CD4-positive, alpha-beta memory T cell (primary cell): ENCODE results near the gene ERI3. TPM values are rescaled to one million over a fixed set of nuclear protein-coding genes. Genes with fewer than 3 reads are reported as not detected.

Experiments
- CTCF ChIA-PET: fragments of 350-600 bp; sonication (Branson Sonifier 250); formaldehyde crosslinking; loops from one replicate; lab custom pipeline; 2021; ENCODE audit warnings: inconsistent platforms; ENCODE audit not compliant: partially characterized antibody; lab: Charles Lee
- POLR2A ChIA-PET: fragments of 350-600 bp; sonication (Branson Sonifier 250); formaldehyde crosslinking; loops from one replicate; lab custom pipeline; 2021; ENCODE audit not compliant: partially characterized antibody; lab: Charles Lee
- DNase-seq, 5 donors: peaks; one replicate each; pipeline versions ENCODE4 v3.0.0 to v3.0.0-alpha.2; 2020 to 2022; ENCODE audit warnings: mixed read lengths in 1 of 5
- H3K27ac ChIP-seq: one replicate; pipeline ENCODE4 v1.7.0; 2013; ENCODE audit warnings: low read depth, low read length
- H3K27me3 ChIP-seq: 2 replicates; pipeline ENCODE4 v1.7.0; 2013; ENCODE audit warnings: mild to moderate bottlenecking, low read length, moderate library complexity; ENCODE audit not compliant: insufficient read depth
- H3K36me3 ChIP-seq: 2 replicates; pipeline ENCODE4 v1.7.0; 2013; ENCODE audit warnings: mild to moderate bottlenecking, low read length, moderate library complexity; ENCODE audit not compliant: insufficient read depth
- H3K4me1 ChIP-seq: 2 replicates; pipeline ENCODE4 v1.7.0; 2013; ENCODE audit warnings: mild to moderate bottlenecking, low read length, moderate library complexity; ENCODE audit not compliant: insufficient read depth
- H3K4me3 ChIP-seq, 2 donors: one replicate each; pipeline ENCODE4 v1.7.0; 2013; ENCODE audit warnings: low read length in 2 of 2, mild to moderate bottlenecking in 1 of 2
- H3K9me3 ChIP-seq, 2 donors: one replicate each; pipeline ENCODE4 v1.7.0; 2013; ENCODE audit warnings: low read length in 2 of 2, control low read depth in 1 of 2; ENCODE audit not compliant: control insufficient read depth in 1 of 2
- H3K27ac Mint-ChIP-seq, 7 donors: one replicate each; pipeline ENCODE4 v1.8.0; 2020 to 2021; ENCODE audit warnings: mixed read lengths in 7 of 7, mild to moderate bottlenecking in 6 of 7, inconsistent platforms in 3 of 7, moderate library complexity in 3 of 7
- H3K27me3 Mint-ChIP-seq, 2 donors: one replicate each; pipeline ENCODE4 v1.8.0; 2020 to 2021; ENCODE audit warnings: mixed read lengths in 2 of 2
- H3K36me3 Mint-ChIP-seq, 2 donors: one replicate each; pipeline ENCODE4 v1.8.0; 2020 to 2021; ENCODE audit warnings: mixed read lengths in 2 of 2, inconsistent platforms in 1 of 2, mild to moderate bottlenecking in 1 of 2
- H3K4me1 Mint-ChIP-seq, 4 donors: one replicate each; pipeline ENCODE4 v1.8.0; 2020 to 2021; ENCODE audit warnings: mixed read lengths in 4 of 4, mild to moderate bottlenecking in 1 of 4
- H3K4me3 Mint-ChIP-seq, 8 donors: one replicate each; pipeline ENCODE4 v1.8.0; 2020 to 2021; ENCODE audit warnings: mixed read lengths in 8 of 8, mild to moderate bottlenecking in 7 of 8, moderate library complexity in 6 of 8, inconsistent platforms in 3 of 8
- H3K9me3 Mint-ChIP-seq, 8 donors: one replicate each; pipeline ENCODE4 v1.8.0; 2020 to 2021; ENCODE audit warnings: mixed read lengths in 8 of 8, mild to moderate bottlenecking in 5 of 8, inconsistent platforms in 3 of 8, moderate library complexity in 1 of 8
- intact Hi-C: fragments of 100-400 bp; cut with micrococcal nuclease; formaldehyde crosslinking; loops from one replicate; pipeline ENCODE4 v1.15.1; 2023
- polyA plus RNA-seq, 2 donors: library from polyadenylated mRNA; unstranded; fragments of 300-500 nt; fragmentation: Illumina TruSeq; gene quantifications; one replicate each; pipeline ENCODE4 v1.2.3, GENCODE V29; 2021
- total RNA-seq, 2 experiments: library from RNA; stranded (reverse); gene quantifications; one replicate each; pipeline ENCODE4 v1.2.3, GENCODE V29; 2021

Gene ERI3
- total and polyA plus RNA-seq, 4 experiments from 2014 or later = 26.4 to 59.4 (median 31.7) TPM

DNA sequence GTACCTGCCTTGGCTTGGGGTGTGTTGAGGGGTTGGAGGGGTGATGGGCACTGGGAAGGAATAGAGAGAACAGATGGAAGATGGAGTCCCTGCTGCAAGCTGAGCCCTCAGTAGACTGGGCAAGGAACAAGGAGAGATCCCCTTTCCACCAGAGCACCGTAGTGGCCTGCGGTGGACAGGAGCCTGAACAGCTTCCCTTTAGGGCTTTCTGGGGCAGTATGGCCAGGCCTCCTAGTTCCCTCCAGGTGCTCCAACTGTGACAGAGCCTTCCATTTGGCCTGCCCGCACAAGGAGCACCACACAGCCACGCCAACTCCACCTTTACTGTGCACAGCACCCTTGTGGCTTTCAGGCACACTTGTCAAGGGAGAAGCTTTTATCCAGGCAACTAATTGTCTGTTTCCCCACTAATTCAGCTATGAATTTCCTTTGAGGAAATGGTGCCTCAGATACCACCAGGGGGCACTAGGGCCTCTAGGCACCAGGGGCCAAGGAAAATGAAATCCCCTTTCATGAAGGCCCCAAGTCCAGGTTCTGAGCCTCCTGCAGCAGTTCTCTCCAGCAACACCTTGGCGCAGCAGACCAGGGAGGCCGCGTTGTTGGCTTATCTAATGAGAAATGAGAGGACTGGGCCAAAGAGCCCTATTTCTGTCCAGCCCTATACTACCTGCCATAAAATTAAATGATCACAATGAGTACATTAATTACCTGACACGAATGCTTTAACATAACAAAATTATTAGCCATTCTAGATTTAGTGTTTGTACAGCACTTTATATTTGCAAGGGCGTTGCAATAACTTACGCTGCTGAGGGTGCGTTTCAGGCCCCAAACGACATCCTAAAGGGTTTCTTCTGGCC, 23.1 kb upstream of the ERI3 start:
- no peaks in the 10 kb centered on the region for H3K36me3 Mint-ChIP-seq

DNA sequence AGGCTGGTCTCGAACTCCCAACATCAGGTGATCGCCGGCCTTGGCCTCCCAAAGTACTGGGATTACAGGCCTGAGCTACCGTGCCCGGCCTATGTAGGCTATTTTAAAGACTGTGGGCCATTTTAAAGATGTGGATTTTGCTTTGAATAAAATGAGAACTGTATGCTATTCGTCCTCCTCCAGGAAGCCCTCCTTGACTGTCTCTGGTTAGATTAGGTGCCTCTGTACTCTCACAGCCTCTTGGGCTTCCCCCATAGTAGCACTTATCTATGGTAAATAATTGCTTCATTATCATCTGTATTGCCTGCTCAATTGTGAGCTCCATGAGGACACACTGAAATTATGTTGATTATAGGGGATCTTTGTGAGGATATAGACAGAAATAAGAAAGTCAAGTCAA, 20.5 kb upstream of the ERI3 start:
- H3K27me3 ChIP-seq = no peaks in the 10 kb centered on the region
- H3K4me3 Mint-ChIP-seq = no peak overlapping the region
- intact Hi-C loops = no loop called here
- H3K27ac Mint-ChIP-seq = no peak overlapping the region
- no peaks in the 10 kb centered on the region for H3K27me3 Mint-ChIP-seq
- no peaks in the 10 kb centered on the region for H3K4me1 Mint-ChIP-seq
- no peaks in the 10 kb centered on the region for H3K4me1 ChIP-seq
- H3K9me3 Mint-ChIP-seq = no peaks in the 10 kb centered on the region
- H3K9me3 ChIP-seq = no peaks in the 10 kb centered on the region
- ChIA-PET CTCF (interaction anchor here (6.3 kb wide), 1 partner anchor 277 kb away, joined by 55 read pairs; no protein-coding TSS in a partner anchor), POLR2A (no interaction called here)
- no peak overlapping the region for H3K4me3 ChIP-seq
- no peaks in the 10 kb centered on the region for H3K36me3 Mint-ChIP-seq
- DNase-seq = no peak
- no peaks in the 10 kb centered on the region for H3K36me3 ChIP-seq
- H3K27ac ChIP-seq = no peak overlapping the region

More for the DNA sequence above, 23.1 kb upstream of the ERI3 start:
- no peak overlapping the region for H3K4me3 Mint-ChIP-seq
- DNase-seq = peak; percentile 17 to 44 (median 22)
- CTCF ChIA-PET = interaction anchor here (0.7 to 6.3 kb wide), 4 partner anchors 13 to 274 kb away, joined by 3 to 55 read pairs (median 21); no protein-coding TSS in a partner anchor
- no peak overlapping the region for H3K4me3 ChIP-seq
- H3K27me3 Mint-ChIP-seq = peaks cover 0 to 7% of the 10 kb centered on the region in 2 donors
- H3K27ac Mint-ChIP-seq = no peak overlapping the region
- no peaks in the 10 kb centered on the region for H3K9me3 Mint-ChIP-seq
- H3K9me3 ChIP-seq = no peaks in the 10 kb centered on the region
- no peak overlapping the region for H3K27ac ChIP-seq
- H3K27me3 ChIP-seq = no peaks in the 10 kb centered on the region
- POLR2A ChIA-PET = interaction anchor here (2.2 kb wide), 1 partner anchor 274 kb away, joined by 7 read pairs; no protein-coding TSS in a partner anchor
- H3K4me1 ChIP-seq = no peaks in the 10 kb centered on the region
- H3K4me1 Mint-ChIP-seq = no peaks in the 10 kb centered on the region
- H3K36me3 ChIP-seq = no peaks in the 10 kb centered on the region
- intact Hi-C loops = loop anchor here (1.0 kb wide), 1 partner anchor 217 kb away; no protein-coding TSS in a partner anchor

DNA sequence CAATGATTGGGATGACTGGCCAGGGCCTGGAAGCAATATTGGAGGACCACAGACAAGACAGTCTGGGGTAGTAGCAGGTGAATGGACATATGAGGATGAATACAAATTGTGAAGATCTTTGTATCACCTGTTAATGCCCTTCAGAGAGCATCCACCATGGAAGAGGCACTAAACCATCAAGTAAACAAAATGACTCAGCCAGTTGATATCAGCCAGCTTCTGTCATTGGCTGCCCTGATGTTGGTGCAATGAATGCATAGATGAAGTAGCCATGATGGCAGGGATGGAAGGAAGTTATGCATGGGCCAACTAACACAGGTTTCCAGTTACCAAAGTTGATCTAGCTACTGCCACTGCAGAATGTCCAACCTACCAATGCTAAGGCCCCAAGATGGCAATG, 16.1 kb upstream of the ERI3 start:
- H3K36me3 Mint-ChIP-seq = no peaks in the 10 kb centered on the region
- H3K4me1 Mint-ChIP-seq = no peaks in the 10 kb centered on the region
- H3K27me3 Mint-ChIP-seq = peaks cover 0 to 2% of the 10 kb centered on the region in 2 donors
- no peaks in the 10 kb centered on the region for H3K27me3 ChIP-seq
- no peak for DNase-seq
- no peak overlapping the region for H3K4me3 ChIP-seq
- no peaks in the 10 kb centered on the region for H3K9me3 ChIP-seq
- H3K9me3 Mint-ChIP-seq = no peaks in the 10 kb centered on the region
- intact Hi-C loops = no loop called here
- H3K4me3 Mint-ChIP-seq = no peak overlapping the region
- no peaks in the 10 kb centered on the region for H3K36me3 ChIP-seq
- no peak overlapping the region for H3K27ac Mint-ChIP-seq
- POLR2A ChIA-PET = no interaction called here
- CTCF ChIA-PET = interaction anchor here (1.4 kb wide), 1 partner anchor 10 kb away, joined by 3 read pairs; no protein-coding TSS in a partner anchor
- no peaks in the 10 kb centered on the region for H3K4me1 ChIP-seq
- H3K27ac ChIP-seq = no peak overlapping the region

DNA sequence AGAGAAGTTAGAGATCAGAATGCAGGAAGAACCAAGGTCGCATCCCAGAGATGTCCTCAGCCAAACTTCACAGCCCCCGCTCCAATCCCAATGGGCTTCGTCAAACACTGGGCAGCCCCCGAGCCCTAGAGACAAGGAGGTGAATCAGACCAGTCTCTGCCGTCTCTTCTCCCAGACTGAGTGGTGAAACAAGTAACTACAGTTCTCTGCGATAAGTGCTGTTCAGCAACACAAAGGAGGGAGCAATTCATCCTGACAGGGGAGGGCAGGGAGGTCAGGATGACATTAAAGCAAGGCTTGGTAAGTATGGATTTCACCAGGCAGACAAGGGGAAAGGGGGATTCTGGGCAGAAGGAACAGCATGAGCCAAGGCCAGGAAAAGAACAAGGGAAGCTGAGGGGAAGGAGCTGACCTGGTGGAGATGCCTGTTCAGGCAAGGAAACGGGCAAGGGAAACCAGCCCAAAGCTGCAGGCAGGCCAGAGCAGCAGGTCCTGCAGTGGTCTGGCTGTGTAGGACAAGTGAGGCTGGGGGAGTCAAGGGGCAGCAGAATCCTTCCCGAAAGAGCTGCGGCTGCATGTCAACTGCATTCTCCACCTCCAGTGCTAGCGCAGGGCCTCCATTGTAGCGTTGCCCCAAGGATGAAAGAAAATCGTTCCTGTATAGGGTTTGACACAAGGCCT, 13.6 kb upstream of the ERI3 start:
- Mint-ChIP-seq H3K4me1 (no peaks in the 10 kb centered on the region), H3K36me3 (no peaks in the 10 kb centered on the region), H3K27ac (no peak overlapping the region), H3K9me3 (no peaks in the 10 kb centered on the region), H3K4me3 (no peak overlapping the region), H3K27me3 (peaks cover 0 to 2% of the 10 kb centered on the region in 2 donors)
- no peaks in the 10 kb centered on the region for H3K27me3 ChIP-seq
- ChIA-PET POLR2A (no interaction called here), CTCF (interaction anchor here (1.8 kb wide), 1 partner anchor 8 kb away, joined by 5 read pairs; no protein-coding TSS in a partner anchor)
- intact Hi-C loops = no loop called here
- no peaks in the 10 kb centered on the region for H3K36me3 ChIP-seq
- H3K4me1 ChIP-seq = no peaks in the 10 kb centered on the region
- no peaks in the 10 kb centered on the region for H3K9me3 ChIP-seq
- DNase-seq = no peak
- no peak overlapping the region for H3K27ac ChIP-seq
- H3K4me3 ChIP-seq = no peak overlapping the region

DNA sequence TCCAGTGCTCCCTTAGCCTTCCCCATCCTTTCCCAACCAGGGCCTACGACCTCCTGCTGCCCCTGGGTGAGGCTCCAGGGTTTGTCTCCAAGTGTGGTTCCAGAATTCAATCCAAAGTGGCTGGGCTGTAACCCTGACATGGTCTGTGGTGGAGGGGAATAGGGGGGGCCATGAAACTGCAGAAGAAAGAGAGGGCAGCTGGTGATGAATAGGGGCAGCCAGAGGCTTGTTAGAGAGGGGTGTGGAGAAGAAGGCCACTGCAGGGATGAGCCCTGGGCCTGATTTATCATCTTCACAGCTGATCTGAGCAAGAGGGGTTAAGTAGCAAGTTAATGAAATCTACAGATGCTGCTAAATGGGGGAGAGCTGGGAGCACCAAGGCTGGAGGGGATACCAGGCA, 12.9 kb upstream of the ERI3 start:
- no peak overlapping the region for H3K4me3 Mint-ChIP-seq
- H3K36me3 ChIP-seq = no peaks in the 10 kb centered on the region
- intact Hi-C loops = no loop called here
- CTCF ChIA-PET = interaction anchor here (1.8 kb wide), 1 partner anchor 9 kb away, joined by 5 read pairs; no protein-coding TSS in a partner anchor
- H3K27me3 Mint-ChIP-seq = peaks cover 0 to 2% of the 10 kb centered on the region in 2 donors
- DNase-seq = no peak
- no peaks in the 10 kb centered on the region for H3K27me3 ChIP-seq
- H3K36me3 Mint-ChIP-seq = no peaks in the 10 kb centered on the region
- no peak overlapping the region for H3K27ac ChIP-seq
- no peaks in the 10 kb centered on the region for H3K9me3 ChIP-seq
- no peak overlapping the region for H3K4me3 ChIP-seq
- no peak overlapping the region for H3K27ac Mint-ChIP-seq
- H3K9me3 Mint-ChIP-seq = no peaks in the 10 kb centered on the region
- POLR2A ChIA-PET = no interaction called here
- no peaks in the 10 kb centered on the region for H3K4me1 ChIP-seq
- H3K4me1 Mint-ChIP-seq = no peaks in the 10 kb centered on the region

DNA sequence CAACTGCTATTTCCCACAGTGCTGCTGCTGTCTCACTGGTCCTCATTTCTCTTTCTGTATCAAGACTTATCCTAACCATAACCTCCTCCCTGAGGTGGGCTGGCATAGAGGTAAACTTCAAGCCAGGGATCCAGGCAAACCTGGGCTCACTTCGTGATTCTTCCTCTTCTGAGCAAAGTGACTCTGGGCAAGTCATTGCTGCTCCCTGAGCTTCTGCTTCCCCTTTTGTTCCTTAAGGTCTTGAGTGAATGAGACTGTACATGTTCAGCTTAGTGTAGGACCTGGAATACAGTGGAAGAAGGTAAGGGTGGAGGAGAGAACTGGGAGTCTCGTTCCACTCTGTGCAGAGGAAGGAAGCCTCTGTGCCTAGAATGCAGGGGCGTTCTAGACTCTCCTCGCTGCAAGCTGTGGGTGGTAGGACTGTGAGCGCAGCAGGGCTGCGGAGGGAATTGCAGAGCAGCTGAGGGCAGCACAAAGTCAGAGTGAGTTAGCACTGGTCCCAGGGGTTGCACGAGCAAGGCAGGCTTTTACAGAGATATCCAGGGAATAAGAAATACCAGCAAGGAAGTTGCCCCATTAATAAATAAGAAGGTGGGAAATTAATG, 11.4 kb upstream of the ERI3 start:
- intact Hi-C loops = no loop called here

DNA sequence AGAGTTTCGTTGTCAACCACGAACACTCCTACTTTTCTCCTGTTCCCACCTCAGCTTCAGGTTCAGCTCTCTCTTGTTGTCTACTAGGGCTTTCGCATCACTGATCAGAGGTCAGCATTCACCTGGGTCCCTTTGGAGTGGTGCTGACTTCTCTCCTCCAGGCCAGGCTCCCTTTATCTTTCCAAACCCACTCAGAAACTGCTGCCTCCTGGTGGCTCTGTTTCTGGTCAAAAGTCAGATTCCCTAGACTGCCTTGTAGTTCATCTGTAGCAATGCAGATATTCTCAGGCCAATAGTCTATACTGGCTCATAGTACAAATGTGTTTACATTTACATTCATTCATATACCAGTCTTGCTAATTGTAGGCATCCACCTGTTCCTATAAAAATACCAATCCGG, 6.4 kb upstream of the ERI3 start:
- no peaks in the 10 kb centered on the region for H3K36me3 Mint-ChIP-seq

More for the DNA sequence above, 11.4 kb upstream of the ERI3 start:
- Mint-ChIP-seq H3K36me3 (no peaks in the 10 kb centered on the region), H3K4me3 (no peak overlapping the region), H3K9me3 (no peaks in the 10 kb centered on the region), H3K27ac (no peak overlapping the region), H3K27me3 (peaks cover 0 to 2% of the 10 kb centered on the region in 2 donors), H3K4me1 (no peaks in the 10 kb centered on the region)
- H3K9me3 ChIP-seq = no peaks in the 10 kb centered on the region
- no peak overlapping the region for H3K4me3 ChIP-seq
- no peaks in the 10 kb centered on the region for H3K36me3 ChIP-seq
- ChIA-PET CTCF (no interaction called here), POLR2A (no interaction called here)
- no peak for DNase-seq
- no peak overlapping the region for H3K27ac ChIP-seq
- no peaks in the 10 kb centered on the region for H3K4me1 ChIP-seq
- H3K27me3 ChIP-seq = no peaks in the 10 kb centered on the region

More for the DNA sequence above, 6.4 kb upstream of the ERI3 start:
- CTCF ChIA-PET = no interaction called here
- no peak overlapping the region for H3K27ac Mint-ChIP-seq
- no peak overlapping the region for H3K4me3 ChIP-seq
- POLR2A ChIA-PET = no interaction called here
- H3K36me3 ChIP-seq = no peaks in the 10 kb centered on the region
- no peaks in the 10 kb centered on the region for H3K27me3 Mint-ChIP-seq
- intact Hi-C loops = no loop called here
- no peak for DNase-seq
- no peaks in the 10 kb centered on the region for H3K4me1 ChIP-seq
- H3K27me3 ChIP-seq = no peaks in the 10 kb centered on the region
- no peak overlapping the region for H3K27ac ChIP-seq
- H3K9me3 ChIP-seq = no peaks in the 10 kb centered on the region
- H3K4me1 Mint-ChIP-seq = no peaks in the 10 kb centered on the region
- H3K9me3 Mint-ChIP-seq = no peaks in the 10 kb centered on the region
- H3K4me3 Mint-ChIP-seq = no peak overlapping the region
